PC-9 (cell line): ENCODE results near the gene NFIA. TPM values are rescaled to one million over a fixed set of nuclear protein-coding genes. Genes with fewer than 3 reads are reported as not detected.

ENCODE experiments used
- BruUV-seq: library from RNA; stranded (reverse); fragments of 400-500 nt; replicated peaks from 2 replicates; lab custom pipeline; 2021; lab: Mats Ljungman, UMichigan
- CTCF ChIA-PET: fragments of 300-600 bp; sonication (Branson Sonifier 250); formaldehyde crosslinking; loops from one replicate; lab custom pipeline; 2022; ENCODE audit warnings: antibody characterized with exemption; lab: Charles Lee
- POLR2A ChIA-PET: fragments of 300-600 bp; sonication (Branson Sonifier 250); formaldehyde crosslinking; loops from one replicate; lab custom pipeline; 2022; ENCODE audit warnings: antibody characterized with exemption; ENCODE audit not compliant: unreplicated experiment; lab: Charles Lee
- DNase-seq, 2 experiments: peaks; one replicate each; pipeline versions ENCODE4 v3.0.0 to v3.0.0-alpha.2; 2015 to 2022; ENCODE audit warnings: mixed read lengths in 1 of 2
- H2AFZ ChIP-seq: fragments of 200-600 bp; sonication (generic); 2 replicates; pipeline ENCODE4 v1.8.1; 2017; ENCODE audit warnings: antibody characterized with exemption
- H3F3A ChIP-seq: fragments of 200-600 bp; sonication (generic); 2 replicates; pipeline ENCODE4 v1.8.1; 2017; ENCODE audit warnings: antibody characterized with exemption, mild to moderate bottlenecking, low read depth; ENCODE audit not compliant: insufficient read depth
- H3K27ac ChIP-seq: fragments of 200-600 bp; sonication (generic); 2 replicates; pipeline ENCODE4 v1.6.1; 2016; ENCODE audit warnings: mixed run types
- H3K27me3 ChIP-seq: fragments of 200-600 bp; sonication (generic); 2 replicates; pipeline ENCODE4 v1.6.1; 2016; ENCODE audit warnings: low read depth, mixed run types; ENCODE audit not compliant: insufficient read depth
- H3K36me3 ChIP-seq: fragments of 200-600 bp; sonication (generic); 2 replicates; pipeline ENCODE4 v1.6.1; 2016; ENCODE audit warnings: low read depth, mixed run types
- H3K4me1 ChIP-seq: fragments of 200-600 bp; sonication (generic); replicated peaks from 2 replicates; pipeline ENCODE4 v1.6.1; 2016; ENCODE audit warnings: mixed run types; ENCODE audit not compliant: insufficient read depth
- H3K4me2 ChIP-seq: fragments of 200-600 bp; sonication (generic); 2 replicates; pipeline ENCODE4 v1.6.1; 2017; ENCODE audit warnings: mixed run types
- H3K4me3 ChIP-seq: fragments of 200-600 bp; sonication (generic); 2 replicates; pipeline ENCODE4 v1.6.1; 2016; ENCODE audit warnings: mixed run types
- H3K79me2 ChIP-seq: fragments of 200-600 bp; sonication (generic); 2 replicates; pipeline ENCODE4 v1.6.1; 2017; ENCODE audit warnings: low read depth, mixed run types
- H3K9me2 ChIP-seq: fragments of 200-600 bp; sonication (generic); 2 replicates; pipeline ENCODE4 v1.8.1; 2017; ENCODE audit warnings: mild to moderate bottlenecking; ENCODE audit not compliant: insufficient read depth
- H3K9me3 ChIP-seq: fragments of 200-600 bp; sonication (generic); 2 replicates; pipeline ENCODE4 v1.8.1; 2016; ENCODE audit warnings: low read depth; ENCODE audit not compliant: insufficient read depth
- H4K20me1 ChIP-seq: fragments of 200-600 bp; sonication (generic); 2 replicates; pipeline ENCODE4 v1.8.1; 2017; ENCODE audit not compliant: insufficient read depth
- CTCF ChIP-seq: fragments of 200-600 bp; sonication (generic); conservative IDR thresholded peaks from 2 replicates; pipeline ENCODE4 v1.6.1; 2017; ENCODE audit warnings: mixed run types, antibody characterized with exemption, mild to moderate bottlenecking, moderate library complexity
- EZH2 ChIP-seq: fragments of 200-600 bp; sonication (generic); IDR thresholded peaks from 2 replicates; pipeline ENCODE4 v1.8.0; 2017; ENCODE audit warnings: antibody characterized with exemption, low read depth
- intact Hi-C: fragments of 100-400 bp; cut with micrococcal nuclease; formaldehyde crosslinking; loops from one replicate; pipeline ENCODE4 v1.10.0; 2022; ENCODE audit not compliant: unreplicated experiment
- total RNA-seq: library from RNA; stranded (reverse); gene quantifications from 2 replicates; pipeline ENCODE4 v1.2.3, GENCODE V29; 2021

Gene NFIA
- total RNA-seq, 1 experiment from 2014 or later = 26.7 TPM

- Histone ChIP-seq H3F3A (no peaks in the 10 kb centered on the region), H2AFZ (peak overlapping the region; percentile 93), H3K4me1 (no peaks in the 10 kb centered on the region), H3K36me3 (no peaks in the 10 kb centered on the region), H3K9me3 (no peaks in the 10 kb centered on the region), H3K9me2 (no peaks in the 10 kb centered on the region), H3K27me3 (no peaks in the 10 kb centered on the region), H3K4me3 (peak overlapping the region; percentile 59), H3K27ac (no peak overlapping the region), H3K79me2 (no peaks in the 10 kb centered on the region), H3K4me2 (peak overlapping the region; percentile 96), H4K20me1 (no peaks in the 10 kb centered on the region)
- BruUV-seq = no TSS peak
- ChIA-PET CTCF (interaction anchor here (0.6 to 1.9 kb wide), 7 partner anchors 15 to 762 kb away, joined by 3 to 9 read pairs (median 7); no protein-coding TSS in a partner anchor), POLR2A (interaction anchor here (0.6 kb wide), 1 partner anchor 352 kb away, joined by 9 read pairs; no protein-coding TSS in a partner anchor)
- TF ChIP-seq EZH2 (no peak), CTCF (peak; percentile 81)
- peak; percentile 40 to 90 for DNase-seq
- intact Hi-C loops = loop anchor here (1.0 to 10.0 kb wide), 5 partner anchors 195 to 1067 kb away; no protein-coding TSS in a partner anchor
Observed at GRCh38 chr1:61043010-61043820, 39.1 kb upstream of the NFIA start.

- TF ChIP-seq CTCF = no peak
- TF ChIP-seq EZH2 = no peak
- no TSS peak for BruUV-seq
- Histone ChIP-seq H3K4me3 (no peak overlapping the region), H3K9me3 (no peaks in the 10 kb centered on the region), H3K36me3 (no peaks in the 10 kb centered on the region), H3K9me2 (no peaks in the 10 kb centered on the region), H3K4me2 (no peak overlapping the region), H3F3A (no peaks in the 10 kb centered on the region), H3K79me2 (no peaks in the 10 kb centered on the region), H3K27ac (no peak overlapping the region), H2AFZ (no peak overlapping the region), H3K27me3 (no peaks in the 10 kb centered on the region), H3K4me1 (peaks cover 4% of the 10 kb centered on the region; the same call in 1 of the 2 replicates), H4K20me1 (no peaks in the 10 kb centered on the region)
- DNase-seq = no peak
- ChIA-PET CTCF (interaction anchor here (0.6 to 1.3 kb wide), 2 partner anchors 10 to 25 kb away, joined by 4 read pairs; no protein-coding TSS in a partner anchor), POLR2A (no interaction called here)
- intact Hi-C loops = loop anchor here (10.0 kb wide), 1 partner anchor 892 kb away; no protein-coding TSS in a partner anchor
Observed at GRCh38 chr1:61046434-61046833, 35.9 kb upstream of the NFIA start.

GRCh38 chr1:61047061-61047460 lies 35.3 kb upstream of the NFIA start:
- Histone ChIP-seq H4K20me1 (no peaks in the 10 kb centered on the region), H3K36me3 (no peaks in the 10 kb centered on the region), H2AFZ (no peak overlapping the region), H3K4me3 (no peak overlapping the region), H3K9me3 (no peaks in the 10 kb centered on the region), H3K4me1 (peaks cover 4% of the 10 kb centered on the region; the same call in 1 of the 2 replicates), H3K4me2 (no peak overlapping the region), H3F3A (no peaks in the 10 kb centered on the region), H3K27ac (no peak overlapping the region), H3K79me2 (no peaks in the 10 kb centered on the region), H3K27me3 (no peaks in the 10 kb centered on the region), H3K9me2 (no peaks in the 10 kb centered on the region)
- ChIA-PET CTCF (no interaction called here), POLR2A (no interaction called here)
- no TSS peak for BruUV-seq
- intact Hi-C loops = loop anchor here (10.0 kb wide), 1 partner anchor 892 kb away; no protein-coding TSS in a partner anchor
- TF ChIP-seq EZH2 (no peak), CTCF (no peak)
- peak in 1 of 2 experiments; percentile 11 for DNase-seq
